CD4-positive, alpha-beta T cell treated with Interleukin-6 for 4 hours (primary cell): ENCODE results near the gene SH3PXD2A.
"Not testable (repeated sequence)": the region's sequence is repeated elsewhere in the genome, so short reads cannot be mapped to it uniquely, and the experiment has no call there.

Experiments used
- DNase-seq: peaks from one replicate; pipeline ENCODE4 v3.0.0-alpha.2; 2020; ENCODE audit warnings: mixed read lengths

The SH3PXD2A gene

DNA sequence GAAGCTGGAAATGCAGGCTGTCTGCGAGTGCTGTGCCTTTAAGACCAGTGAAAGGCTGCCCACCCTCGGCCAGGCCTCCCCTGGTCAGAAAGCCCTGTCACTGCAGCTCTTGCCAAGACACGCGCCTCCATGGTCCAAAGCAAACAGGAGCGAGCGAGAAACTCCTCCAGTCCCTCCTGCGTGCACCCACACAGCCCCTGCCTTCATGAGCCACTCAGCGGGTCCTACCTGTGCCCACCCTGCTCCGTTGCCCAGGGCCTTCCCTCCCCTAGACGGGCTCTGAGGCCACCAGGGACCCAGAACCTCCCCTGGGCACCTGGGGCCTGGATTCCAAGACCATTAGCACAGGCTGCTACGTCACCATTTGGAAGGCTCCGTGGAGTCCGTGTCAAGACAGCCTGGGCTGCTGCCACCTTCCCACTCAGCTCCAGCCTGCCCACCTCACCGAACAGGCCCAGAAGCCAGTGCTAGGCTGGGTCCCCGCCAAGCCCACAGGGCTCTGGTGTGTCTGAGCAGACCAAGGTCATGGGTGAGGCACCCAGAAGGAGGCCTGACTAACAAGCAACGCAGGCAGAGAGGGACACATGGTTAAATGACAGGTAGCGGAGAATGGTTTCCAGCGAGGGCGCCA is 217.3 kb downstream of the SH3PXD2A start:
- no peak for DNase-seq

DNA sequence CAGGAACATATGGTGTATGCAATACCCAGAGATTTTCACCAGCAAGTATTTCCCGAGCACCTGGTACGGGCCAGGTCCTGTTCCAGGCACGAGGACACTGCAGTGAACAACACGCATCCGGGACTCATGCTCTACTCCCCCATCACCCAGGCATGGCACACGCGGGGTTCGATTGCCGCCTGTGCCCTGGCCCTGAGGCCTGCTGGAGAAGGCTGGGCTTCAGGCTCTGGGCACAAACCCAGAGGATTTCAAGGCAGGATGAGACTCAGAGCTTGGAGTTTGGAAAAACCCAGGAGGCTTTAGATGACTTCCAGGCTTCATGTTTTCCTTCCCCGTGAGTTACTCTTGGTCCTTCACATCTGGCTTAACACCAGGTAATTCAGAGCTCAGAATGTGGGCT is 218.4 kb downstream of the SH3PXD2A start:
- no peak for DNase-seq

GRCh38 chr10:103636492-103636891 is 218.9 kb downstream of the SH3PXD2A start:
- DNase-seq, result no peak

GRCh38 chr10:103635580-103635979 is 219.8 kb downstream of the SH3PXD2A start:
- no peak for DNase-seq

- no peak for DNase-seq
These were observed 221.5 kb downstream of the SH3PXD2A start for GRCh38 chr10:103633846-103634245.

DNA sequence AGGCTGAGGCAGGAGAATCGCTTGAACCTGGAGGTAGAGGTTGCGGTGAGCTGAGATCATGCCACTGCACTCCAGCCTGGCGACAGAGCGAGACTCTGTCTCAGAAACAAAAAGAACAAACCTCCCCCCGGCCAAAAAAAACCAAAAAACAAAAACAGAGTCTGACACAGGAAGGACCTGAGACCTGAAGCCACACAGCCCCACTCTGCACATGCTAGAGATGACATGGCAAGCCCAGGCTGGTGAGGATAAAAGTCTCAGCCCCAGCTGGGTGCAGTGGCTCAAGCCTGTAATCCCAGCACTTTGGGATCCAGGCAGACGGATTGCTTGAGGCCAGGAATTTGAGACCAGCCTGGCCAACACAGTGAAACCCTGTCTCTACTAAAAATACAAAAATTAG is 222.5 kb downstream of the SH3PXD2A start:
- not testable (repeated sequence) for DNase-seq

DNA sequence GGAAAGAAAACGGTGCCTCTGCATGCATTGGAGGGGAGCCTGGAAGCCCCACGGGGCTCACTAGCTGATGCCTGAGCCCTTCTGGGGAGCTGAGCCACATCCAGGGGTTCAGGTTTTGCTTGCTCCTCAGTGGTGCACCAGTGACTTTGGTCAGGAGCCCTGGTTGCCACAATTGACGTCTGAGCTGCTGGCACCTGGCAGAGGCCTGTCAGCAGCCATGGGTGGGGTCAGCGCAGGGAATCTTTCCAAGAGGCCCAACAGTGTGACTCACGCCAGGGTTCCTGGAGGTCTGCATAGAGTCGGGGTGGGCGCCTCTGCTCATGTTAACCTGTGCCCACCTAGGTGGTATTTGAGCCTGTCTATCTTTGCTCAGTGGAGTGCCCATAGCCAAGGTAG is 223.1 kb downstream of the SH3PXD2A start:
- no peak for DNase-seq

GRCh38 chr10:103630156-103630555 is 225.2 kb downstream of the SH3PXD2A start:
- no peak for DNase-seq

DNA sequence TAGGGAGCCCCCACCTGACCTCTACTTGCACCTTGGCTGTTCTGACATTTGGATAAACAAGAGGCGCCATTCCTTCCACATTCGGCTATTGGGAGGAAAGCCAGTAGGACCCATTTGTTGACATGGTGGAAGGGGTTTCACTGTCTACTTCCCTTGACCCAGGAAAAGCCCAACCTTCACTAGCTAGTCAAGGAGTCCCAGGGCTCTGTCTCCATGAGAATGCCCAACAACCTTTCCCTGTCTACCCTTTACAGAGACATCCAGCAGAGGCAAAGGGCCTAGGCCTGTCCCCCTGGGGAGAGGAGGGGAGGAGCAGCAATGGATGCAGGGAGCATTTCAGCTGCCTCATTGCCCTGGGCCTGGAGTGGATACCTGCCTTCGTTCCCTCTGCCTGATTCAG is 225.8 kb downstream of the SH3PXD2A start:
- no peak for DNase-seq

GRCh38 chr10:103627893-103628292 is 227.5 kb downstream of the SH3PXD2A start:
- DNase-seq, result no peak

DNA sequence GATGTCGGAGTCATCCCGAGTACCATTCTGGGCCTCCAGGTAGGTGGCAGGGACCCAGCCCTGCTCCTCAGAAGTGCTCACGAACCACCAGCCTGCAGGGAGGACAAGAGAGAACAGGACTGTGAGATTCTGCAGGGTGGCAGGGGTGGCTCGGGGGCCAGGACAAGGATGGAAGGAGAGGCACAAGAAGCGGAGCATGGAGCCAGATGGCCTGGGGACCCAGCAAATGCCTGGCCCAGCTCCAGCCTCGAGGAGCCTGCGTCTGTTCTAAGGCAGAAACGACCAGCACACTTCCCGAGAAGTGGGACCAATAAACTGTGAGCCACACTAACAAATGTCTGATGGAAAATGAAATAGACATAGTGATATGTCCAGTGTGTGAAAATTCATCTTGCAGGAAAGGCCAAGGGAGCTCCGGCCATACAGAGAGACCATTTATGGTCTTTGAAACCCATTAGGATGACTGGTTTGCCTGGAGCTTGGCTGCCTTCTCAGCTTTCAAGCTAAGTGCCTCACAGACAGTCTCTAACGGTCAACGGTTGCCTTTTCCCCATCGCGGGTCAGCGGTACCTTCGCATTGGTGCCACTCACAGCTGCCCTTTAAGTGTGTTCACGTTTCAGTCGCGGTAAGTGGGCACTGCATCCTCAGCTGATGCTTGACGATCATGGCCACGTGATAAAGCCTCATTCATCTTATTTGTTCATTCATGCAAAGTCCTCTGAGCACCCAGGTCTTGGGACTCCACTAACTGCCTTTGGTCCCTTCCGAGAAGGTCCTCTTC is 228.1 kb downstream of the SH3PXD2A start:
- no peak for DNase-seq

- DNase-seq, result no peak
These were observed 229.2 kb downstream of the SH3PXD2A start for GRCh38 chr10:103626178-103626577.

DNA sequence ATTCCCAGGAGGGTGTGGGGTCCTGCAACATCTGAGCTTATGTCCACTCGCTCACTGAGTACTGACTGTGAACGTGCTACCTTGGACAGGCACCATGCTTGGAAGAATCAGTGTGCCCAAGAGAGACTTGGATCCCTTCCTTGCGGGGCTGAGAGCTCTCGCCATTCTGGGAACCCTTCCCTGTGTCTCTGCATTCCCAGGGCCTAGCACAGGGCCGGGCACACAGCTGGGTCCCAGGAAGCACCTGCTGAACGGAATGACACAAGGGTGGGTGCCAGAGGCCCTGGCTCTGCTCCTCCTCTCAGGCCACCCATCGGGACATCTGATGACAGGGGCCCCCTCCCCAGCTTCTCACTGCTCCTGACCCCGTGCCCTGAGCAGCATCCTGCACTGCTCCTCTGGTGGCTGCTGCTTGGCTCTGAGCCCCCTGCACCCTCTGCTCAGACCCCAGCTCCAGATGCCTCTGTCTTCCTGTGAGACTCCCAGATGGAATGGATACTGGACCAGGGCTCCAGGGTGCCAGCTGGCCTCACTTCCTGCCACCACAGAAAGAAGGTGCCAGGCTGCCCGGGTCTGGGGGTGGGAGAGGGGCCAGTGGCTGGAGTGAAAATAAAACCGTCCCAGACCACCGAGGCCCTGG is 232.3 kb downstream of the SH3PXD2A start:
- DNase-seq, result no peak

- no peak for DNase-seq
These were observed 233.1 kb downstream of the SH3PXD2A start for GRCh38 chr10:103622286-103622685.

GRCh38 chr10:103621783-103622125 is 233.6 kb downstream of the SH3PXD2A start:
- no peak for DNase-seq

GRCh38 chr10:103620891-103621782 is 234.2 kb downstream of the SH3PXD2A start:
- no peak for DNase-seq

DNA sequence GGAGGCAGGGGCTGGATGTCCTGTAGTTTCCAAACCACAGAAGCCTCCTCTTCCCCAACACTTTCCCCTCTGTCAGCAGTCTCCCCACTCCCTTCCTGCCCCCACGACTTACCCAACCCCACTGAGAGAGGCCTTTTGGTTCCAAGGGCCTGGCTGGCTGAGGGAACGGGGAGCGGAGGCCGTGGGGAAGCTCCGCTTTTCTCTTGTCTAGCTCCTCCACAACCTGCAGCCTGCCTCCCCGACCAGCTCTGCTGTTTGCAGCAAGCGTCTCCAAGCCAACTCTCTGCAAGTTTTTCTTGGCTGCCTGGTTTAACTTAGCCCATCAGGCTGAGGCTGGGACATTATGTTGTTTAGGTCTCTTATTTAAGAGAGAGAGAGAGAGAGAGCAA is 235.0 kb downstream of the SH3PXD2A start:
- no peak for DNase-seq

DNA sequence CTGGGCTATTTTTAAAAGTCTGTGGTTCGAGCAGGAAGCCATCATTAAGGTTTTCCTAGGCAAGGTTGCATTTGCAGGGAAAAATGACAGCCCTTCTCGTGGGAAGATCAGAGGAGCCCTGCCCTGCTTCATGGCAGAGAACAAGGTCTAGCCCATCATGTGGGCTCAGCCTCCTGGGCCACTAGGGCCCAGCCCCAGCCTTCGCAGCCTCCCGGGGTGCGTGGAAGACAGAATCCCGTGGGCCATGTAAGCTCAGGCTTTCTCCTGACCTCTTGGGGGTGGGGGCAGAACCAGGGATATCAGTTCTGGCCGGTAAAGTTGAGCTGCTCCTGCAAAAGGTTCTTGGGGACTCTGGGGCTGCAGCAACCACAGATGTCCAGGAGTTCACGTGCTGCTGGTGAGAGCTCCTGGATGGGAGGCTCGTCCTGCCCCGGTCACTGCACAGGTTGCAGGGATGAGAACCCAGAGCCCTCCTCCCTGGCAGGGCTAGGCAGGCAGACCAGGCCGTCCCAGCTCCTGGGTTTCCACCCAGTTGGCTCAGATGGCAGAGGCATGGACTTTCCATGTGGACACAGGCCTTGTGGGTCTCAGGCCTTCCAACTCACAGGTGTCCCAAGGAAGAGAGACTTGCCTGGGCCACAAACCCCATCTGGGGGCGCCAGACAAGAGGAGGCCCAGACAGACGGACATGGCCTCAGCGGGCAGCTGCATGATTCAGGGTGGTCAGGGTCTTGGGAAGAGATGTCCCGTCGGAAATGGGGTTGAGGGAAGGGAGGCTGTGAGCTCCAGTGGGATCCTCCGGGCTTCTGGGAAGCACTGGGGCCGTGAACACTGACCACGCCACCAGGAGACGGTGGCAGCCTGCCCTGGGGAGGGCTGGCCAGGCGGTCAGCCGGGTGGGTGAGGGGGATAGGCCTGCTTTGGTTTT is 235.7 kb downstream of the SH3PXD2A start:
- DNase-seq, result no peak

DNA sequence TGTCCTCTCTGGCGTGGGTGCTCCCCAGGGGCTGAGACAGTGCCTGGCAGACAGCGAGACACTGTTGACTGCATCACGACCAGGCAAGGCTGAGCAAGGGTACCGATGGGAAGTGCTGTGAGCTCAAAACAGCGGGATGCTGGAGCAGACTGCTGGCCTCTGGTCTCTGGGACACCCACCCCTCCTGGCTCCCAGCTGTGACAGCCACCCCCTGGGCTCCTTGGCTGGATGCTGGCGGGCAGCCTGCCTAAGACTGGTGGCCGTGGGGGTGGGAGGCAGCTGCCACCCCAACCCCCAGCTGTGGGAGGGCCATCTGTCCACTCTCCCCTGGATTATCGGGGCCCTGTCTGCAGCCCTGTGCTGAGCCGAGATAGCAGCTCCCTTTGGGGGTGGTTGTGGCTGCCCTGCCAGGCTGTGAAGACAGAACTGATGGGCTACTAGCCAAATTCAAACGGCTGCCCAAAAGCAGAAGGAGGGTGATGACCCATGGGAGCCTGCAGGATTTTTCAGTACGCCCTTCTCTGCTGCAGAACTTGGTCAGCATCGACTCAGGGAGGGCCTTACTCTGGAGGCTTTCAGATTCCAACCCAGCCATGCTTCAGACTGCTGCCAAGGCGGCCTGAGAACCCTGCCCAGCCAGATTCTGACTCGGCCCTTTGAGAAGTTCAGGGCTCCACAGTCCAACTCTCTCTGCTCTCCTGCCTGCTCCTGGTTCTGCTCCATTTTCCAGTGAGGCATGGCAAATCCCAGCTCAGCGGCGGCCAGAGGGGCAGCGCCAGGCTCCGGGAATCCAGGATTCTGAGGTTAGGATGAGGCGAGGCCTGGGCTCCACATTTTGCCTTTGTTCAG is 236.6 kb downstream of the SH3PXD2A start:
- no peak for DNase-seq

- no peak for DNase-seq
These were observed 237.6 kb downstream of the SH3PXD2A start for GRCh38 chr10:103617602-103618385.
